Heart left ventricle (tissue), 13 donors: ENCODE measurements around the gene KDM7A.

ENCODE experiments used
- CTCF ChIP-seq, 12 donors: fragments of 200-600 bp; sonication (generic) in 4 of 12; IDR thresholded peaks; one replicate each; pipeline versions ENCODE4 v1.5.0 to v1.8.0; 2018 to 2022; ENCODE audit warnings: antibody characterized with exemption in 12 of 12, mild to moderate bottlenecking in 5 of 12
- POLR2A ChIP-seq, 2 donors: fragments of 450-650 bp; IDR thresholded peaks; one replicate each; pipeline ENCODE4 v1.6.1; 2017; ENCODE audit warnings: antibody characterized with exemption in 2 of 2, mild to moderate bottlenecking in 2 of 2, moderate library complexity in 2 of 2
- donor health status: ischemic (EF 13 %, LVEDD 7.1; RV severe dilation, severe dysfunction).
- donor health status: DM: no; HTN: yes; CAD: no.
- donor health status: DM: no; HTN: no; CAD: no.
- donor health status: ischemic (EF 25% LVEDD 6.9; RV normal size, moderate dysfunction).
- donor health status: ischemic (EF 25% LVEDD 5.7; RV mildly dilated, moderate dysfunction).
- donor health status: ischemic (EF 35%, LVEDD 5.7; RV mildly dilated, moderate dysfunction).
- donor health status: nonischemic (EF 11% LVEDD 7.7; RV severe dilation, severe dysfunction).
- donor health status: DM: yes; HTN: yes; CAD: no.
- donor health status: PGD.
- donor health status: ischemic (EF 29% LVEDD 5.4; RV normal size, mild dysfunction).
- donor health status: nonischemic (EF 23%, LVEDD 6.1; RV moderate dilation, normal function).

GRCh38 chr7:140127360-140128127 lies 49.2 kb downstream of the KDM7A start:
- TF ChIP-seq CTCF (IDR thresholded peaks at IDR 0.05) (no peak), POLR2A (IDR thresholded peaks at IDR 0.05) (no peak)
